Endodermal cell (in vitro differentiated cells): ENCODE data around the gene LMBR1. TPM values are rescaled to one million over a fixed set of nuclear protein-coding genes. Genes with fewer than 3 reads are reported as not detected.

ENCODE experiments used
- DNase-seq: peaks from one replicate; pipeline ENCODE4 v3.0.0-alpha.2; 2017
- H3K27ac ChIP-seq: 2 replicates; pipeline ENCODE4 v1.5.1; 2013; ENCODE audit warnings: mild to moderate bottlenecking, low read depth, low read length, moderate library complexity
- H3K27me3 ChIP-seq: 2 replicates; pipeline ENCODE4 v1.6.1; 2013; ENCODE audit warnings: mild to moderate bottlenecking, low read length, moderate library complexity; ENCODE audit not compliant: insufficient read depth, control insufficient read depth, poor library complexity, severe bottlenecking
- H3K36me3 ChIP-seq: 2 replicates; pipeline ENCODE4 v1.7.0; 2013; ENCODE audit warnings: mild to moderate bottlenecking, low read length, moderate library complexity; ENCODE audit not compliant: control insufficient read depth, insufficient read depth
- H3K4me1 ChIP-seq: one replicate; pipeline ENCODE4 v1.7.0; 2013; ENCODE audit warnings: low read length; ENCODE audit not compliant: control insufficient read depth, insufficient read depth
- H3K4me3 ChIP-seq: 2 replicates; pipeline ENCODE4 v1.5.1; 2013; ENCODE audit warnings: mild to moderate bottlenecking, low read length, moderate library complexity
- H3K9ac ChIP-seq: 2 replicates; pipeline ENCODE4 v1.6.1; 2013; ENCODE audit warnings: mild to moderate bottlenecking, low read length, moderate library complexity; ENCODE audit not compliant: poor library complexity, severe bottlenecking; ENCODE audit errors: extremely low read depth
- H3K9me3 ChIP-seq: 2 replicates; pipeline ENCODE4 v1.6.1; 2013; ENCODE audit warnings: mild to moderate bottlenecking, low read length, moderate library complexity; ENCODE audit not compliant: control insufficient read depth
- H3K27ac Mint-ChIP-seq: 2 replicates; pipeline ENCODE4 v1.8.0; 2020; ENCODE audit warnings: mixed read lengths
- H3K27me3 Mint-ChIP-seq: 2 replicates; pipeline ENCODE4 v1.8.0; 2021; ENCODE audit warnings: mild to moderate bottlenecking, mixed read lengths; ENCODE audit not compliant: insufficient read depth
- H3K36me3 Mint-ChIP-seq: 2 replicates; pipeline ENCODE4 v1.8.0; 2020; ENCODE audit warnings: low read depth, mixed read lengths
- H3K4me1 Mint-ChIP-seq: 2 replicates; pipeline ENCODE4 v1.8.0; 2020; ENCODE audit warnings: mixed read lengths
- H3K4me3 Mint-ChIP-seq: 2 replicates; pipeline ENCODE4 v1.8.0; 2020; ENCODE audit warnings: mild to moderate bottlenecking, moderate library complexity, mixed read lengths
- H3K9me3 Mint-ChIP-seq: 2 replicates; pipeline ENCODE4 v1.8.0; 2020; ENCODE audit warnings: mild to moderate bottlenecking, mixed read lengths
- whole genome bisulfite sequencing, 2 experiments: methylation state at CpG; one replicate each; pipeline versions ENCODE4 v1.1.5 to v1.1.7; 2013; ENCODE audit warnings: missing lambda C conversion rate in 2 of 2, mixed read lengths in 1 of 2; ENCODE audit not compliant: insufficient coverage in 1 of 2, insufficient read length in 1 of 2; 5-methylcytosine and 5-hydroxymethylcytosine counted together
- total RNA-seq, 2 donors: library from RNA; stranded (reverse); fragmentation: NEBNext Ultra II Directional in 1 of 2; extraction: Animal tissue kit (Norgen Biotek cat#: 25700) in 1 of 2; gene quantifications; 2 replicates in 1 of 2; 3 replicates in 1 of 2; pipeline ENCODE4 v1.2.1, GENCODE V29; 2021
- TF ChIP-seq, protein P1 (sequence below): fragments of 200-600 bp; sonication (generic); conservative IDR thresholded peaks from 2 replicates; pipeline ENCODE4 v1.5.0; 2021; ENCODE audit warnings: antibody characterized with exemption, mild to moderate bottlenecking

LMBR1 gene
- total RNA-seq, 2 donors from 2014 or later: 80.9 to 88.3 TPM

DNA sequence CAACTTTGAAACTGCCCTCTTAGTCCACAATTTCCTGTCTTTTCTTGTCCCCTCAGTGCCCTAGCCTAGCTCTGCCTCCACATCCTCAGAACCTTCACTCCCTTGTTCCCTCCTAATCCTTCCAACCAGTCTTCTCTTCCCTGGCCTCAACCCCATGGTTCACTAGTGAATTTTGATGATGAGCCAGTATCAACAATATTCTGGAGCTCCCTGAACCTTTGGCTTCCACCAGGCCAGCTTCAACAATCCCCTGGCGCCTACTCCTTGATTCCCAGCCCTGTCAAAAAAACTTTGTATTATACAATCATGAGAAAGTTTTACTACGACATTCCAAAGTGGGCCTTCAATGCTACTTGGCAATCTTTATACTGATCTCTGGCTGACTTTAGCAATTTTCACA lies 116.5 kb downstream of the LMBR1 start:
- Mint-ChIP-seq H3K27me3 (no peaks in the 10 kb centered on the region), H3K4me3 (no peak overlapping the region)
- TF ChIP-seq, protein P1, sequence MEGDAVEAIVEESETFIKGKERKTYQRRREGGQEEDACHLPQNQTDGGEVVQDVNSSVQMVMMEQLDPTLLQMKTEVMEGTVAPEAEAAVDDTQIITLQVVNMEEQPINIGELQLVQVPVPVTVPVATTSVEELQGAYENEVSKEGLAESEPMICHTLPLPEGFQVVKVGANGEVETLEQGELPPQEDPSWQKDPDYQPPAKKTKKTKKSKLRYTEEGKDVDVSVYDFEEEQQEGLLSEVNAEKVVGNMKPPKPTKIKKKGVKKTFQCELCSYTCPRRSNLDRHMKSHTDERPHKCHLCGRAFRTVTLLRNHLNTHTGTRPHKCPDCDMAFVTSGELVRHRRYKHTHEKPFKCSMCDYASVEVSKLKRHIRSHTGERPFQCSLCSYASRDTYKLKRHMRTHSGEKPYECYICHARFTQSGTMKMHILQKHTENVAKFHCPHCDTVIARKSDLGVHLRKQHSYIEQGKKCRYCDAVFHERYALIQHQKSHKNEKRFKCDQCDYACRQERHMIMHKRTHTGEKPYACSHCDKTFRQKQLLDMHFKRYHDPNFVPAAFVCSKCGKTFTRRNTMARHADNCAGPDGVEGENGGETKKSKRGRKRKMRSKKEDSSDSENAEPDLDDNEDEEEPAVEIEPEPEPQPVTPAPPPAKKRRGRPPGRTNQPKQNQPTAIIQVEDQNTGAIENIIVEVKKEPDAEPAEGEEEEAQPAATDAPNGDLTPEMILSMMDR: no peak

DNA sequence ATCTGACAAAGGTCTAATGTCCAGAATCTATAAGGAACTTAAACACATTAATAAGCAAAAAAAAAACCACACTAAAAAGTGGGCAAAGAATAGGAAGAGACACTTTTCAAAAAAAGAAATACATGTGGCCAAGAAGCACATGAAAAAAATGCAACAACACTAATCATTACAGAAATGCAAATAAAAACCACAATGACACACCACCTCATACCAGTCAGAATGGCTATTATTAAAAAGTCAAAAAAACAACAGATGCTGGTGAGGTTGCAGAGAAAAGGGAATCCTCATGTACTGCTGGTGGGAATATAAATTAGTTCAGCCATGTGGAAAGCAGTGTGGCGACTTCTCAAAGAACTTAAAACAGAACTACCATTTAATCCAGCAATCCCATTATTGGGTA lies 119.0 kb downstream of the LMBR1 start:
- H3K9me3 Mint-ChIP-seq: peaks cover 2% of the 10 kb centered on the region
- WGBS, 2 experiments: no CpG with 5 or more reads among the region's 1 CpG
- Histone ChIP-seq H3K27me3 (no peaks in the 10 kb centered on the region), H3K36me3 (peaks cover 12% of the 10 kb centered on the region), H3K4me1 (no peaks in the 10 kb centered on the region), H3K9me3 (no peaks in the 10 kb centered on the region), H3K4me3 (no peak overlapping the region), H3K9ac (no peak overlapping the region), H3K27ac (no peak overlapping the region)
- H3K27ac Mint-ChIP-seq: no peak overlapping the region
- no peak overlapping the region for H3K4me3 Mint-ChIP-seq
- peaks cover 6% of the 10 kb centered on the region for H3K4me1 Mint-ChIP-seq
- H3K27me3 Mint-ChIP-seq: no peaks in the 10 kb centered on the region
- DNase-seq: no peak
- TF ChIP-seq, protein P1: no peak
- peaks cover 14% of the 10 kb centered on the region for H3K36me3 Mint-ChIP-seq

More for the DNA sequence above, 116.5 kb downstream of the LMBR1 start:
- H3K36me3 Mint-ChIP-seq: peaks cover 14% of the 10 kb centered on the region
- H3K27ac Mint-ChIP-seq: no peak overlapping the region
- Histone ChIP-seq H3K4me1 (no peaks in the 10 kb centered on the region), H3K9ac (no peak overlapping the region), H3K9me3 (no peaks in the 10 kb centered on the region), H3K36me3 (peaks cover 12% of the 10 kb centered on the region), H3K4me3 (no peak overlapping the region), H3K27me3 (no peaks in the 10 kb centered on the region), H3K27ac (no peak overlapping the region)
- peaks cover 2% of the 10 kb centered on the region for H3K9me3 Mint-ChIP-seq
- DNase-seq: no peak
- H3K4me1 Mint-ChIP-seq: no peaks in the 10 kb centered on the region
- 80 to 94% methylated on average over 2 of the region's 2 CpGs for WGBS, 2 experiments

DNA sequence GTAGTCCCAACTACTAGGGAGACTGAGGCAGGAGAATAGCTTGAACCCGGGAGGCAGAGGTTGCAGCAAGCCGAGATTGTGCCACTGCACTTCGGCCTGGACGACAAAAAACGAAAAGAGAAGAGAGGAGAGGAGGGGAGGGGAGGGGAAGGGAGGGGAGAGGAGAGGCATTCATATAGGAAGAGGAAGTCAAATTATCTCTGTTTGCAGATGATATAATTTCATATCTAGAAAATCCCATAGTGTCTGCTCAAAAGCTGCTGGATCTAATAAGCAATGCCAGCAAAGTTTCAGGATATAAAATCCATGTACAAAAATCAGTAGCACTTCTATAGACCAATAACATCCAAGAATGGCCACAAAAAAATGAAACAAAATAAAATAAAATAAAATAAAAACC lies 120.3 kb downstream of the LMBR1 start:
- H3K27ac Mint-ChIP-seq: no peak overlapping the region
- H3K4me3 ChIP-seq: no peak overlapping the region
- H3K27me3 ChIP-seq: no peaks in the 10 kb centered on the region
- H3K4me1 Mint-ChIP-seq: peaks cover 6% of the 10 kb centered on the region
- TF ChIP-seq, protein P1: no peak
- H3K36me3 Mint-ChIP-seq: peaks cover 14% of the 10 kb centered on the region
- no peak for DNase-seq
- H3K36me3 ChIP-seq: peaks cover 1% of the 10 kb centered on the region
- WGBS, 2 experiments: 89 to 100% methylated on average over 2 to 5 of the region's 5 CpGs
- H3K4me1 ChIP-seq: no peaks in the 10 kb centered on the region
- H3K9me3 Mint-ChIP-seq: peaks cover 2% of the 10 kb centered on the region
- no peak overlapping the region for H3K27ac ChIP-seq
- H3K4me3 Mint-ChIP-seq: no peak overlapping the region
- H3K9ac ChIP-seq: no peak overlapping the region
- H3K9me3 ChIP-seq: no peaks in the 10 kb centered on the region
- H3K27me3 Mint-ChIP-seq: no peaks in the 10 kb centered on the region
